HG03342 (cell line): ENCODE data around the gene CP.
A peak's percentile ranks its signal among the peaks of the same experiment; 100 is the strongest.
"Not testable (repeated sequence)": the region's sequence is repeated elsewhere in the genome, so short reads cannot be mapped to it uniquely, and the experiment has no call there.

Source experiments
- ATAC-seq: cut with Tn5 transposase; IDR thresholded peaks from one replicate; pipeline ENCODE4 v1.9.1; 2021; ENCODE audit warnings: mild to moderate bottlenecking, moderate library complexity; ENCODE audit not compliant: unreplicated experiment

CP gene

GRCh38 chr3:149221783-149222517 lies at the start of gene CP:
TSS of gene CP (minus strand) at chr3:149221829. CDS start at chr3:149221792, 37 bp downstream.
- no peak for ATAC-seq

GRCh38 chr3:149270180-149270579 lies 48.6 kb upstream of the CP start:
- ATAC-seq: no peak

- ATAC-seq: no peak
Observed at GRCh38 chr3:149269687-149270086, 48.1 kb upstream of the CP start.

- peak; percentile 55 for ATAC-seq
Observed at GRCh38 chr3:149267565-149267964, 45.9 kb upstream of the CP start.

- no peak for ATAC-seq
Observed at GRCh38 chr3:149266736-149267135, 45.1 kb upstream of the CP start.

GRCh38 chr3:149263856-149264255 lies 42.2 kb upstream of the CP start:
- no peak for ATAC-seq

GRCh38 chr3:149258714-149259113 lies 37.1 kb upstream of the CP start:
- no peak for ATAC-seq

- ATAC-seq: no peak
Observed at GRCh38 chr3:149258298-149258697, 36.7 kb upstream of the CP start.

- no peak for ATAC-seq
Observed at GRCh38 chr3:149252272-149252671, 30.6 kb upstream of the CP start.

- no peak for ATAC-seq
Observed at GRCh38 chr3:149251186-149251585, 29.6 kb upstream of the CP start.

GRCh38 chr3:149247929-149248691 lies 26.5 kb upstream of the CP start:
- ATAC-seq: peak; percentile 61

GRCh38 chr3:149247008-149247710 lies 25.5 kb upstream of the CP start:
- ATAC-seq: no peak

- ATAC-seq: peak; percentile 82
Observed at GRCh38 chr3:149245738-149246451, 24.3 kb upstream of the CP start.

- peak; percentile 34 for ATAC-seq
Observed at GRCh38 chr3:149243540-149243939, 21.9 kb upstream of the CP start.

- ATAC-seq: no peak
Observed at GRCh38 chr3:149239357-149239936, 17.8 kb upstream of the CP start.

GRCh38 chr3:149238268-149238667 lies 16.6 kb upstream of the CP start:
- not testable (repeated sequence) for ATAC-seq

- no peak for ATAC-seq
Observed at GRCh38 chr3:149235599-149236424, 14.2 kb upstream of the CP start.

GRCh38 chr3:149234671-149235245 lies 13.1 kb upstream of the CP start:
- ATAC-seq: no peak

GRCh38 chr3:149233323-149233722 lies 11.7 kb upstream of the CP start:
- no peak for ATAC-seq
